ENCODE results near the gene TLL1. TPM values are rescaled to one million over a fixed set of nuclear protein-coding genes. Genes with fewer than 3 reads are reported as not detected.

Gene TLL1
- total RNA-seq, 4 donors from 2014 or later: 0.62 to 2.3 (median 1.1) TPM

DNA sequence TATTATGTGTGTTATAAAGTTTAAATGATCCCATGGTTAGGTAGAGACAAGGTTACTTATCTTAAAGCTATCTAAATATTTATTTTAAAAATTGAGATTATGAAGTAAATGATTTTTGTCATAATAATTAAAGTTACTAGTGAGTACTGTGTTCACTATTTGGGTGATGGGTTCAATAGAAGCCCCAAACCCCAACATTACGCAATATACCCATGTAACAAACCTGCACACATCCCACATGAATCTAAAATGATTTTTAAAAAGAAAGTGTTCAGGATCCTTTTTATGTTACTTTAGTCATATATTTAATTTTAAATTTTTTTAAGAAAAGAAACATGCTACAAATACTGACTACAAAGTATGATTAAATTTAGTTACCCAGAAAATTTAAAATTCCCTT is 193.9 kb downstream of the TLL1 start:
- H3K27me3 ChIP-seq: no peaks in the 10 kb centered on the region
- no peaks in the 10 kb centered on the region for H3K4me1 ChIP-seq
- in situ Hi-C loops (cut with MboI; ENCODE audit: low sequenced_read_pairs in 4 of 4): no loop called here
- H3K4me3 ChIP-seq: no peak overlapping the region
- ATAC-seq (no peak), DNase-seq (no peak)
- no peaks in the 10 kb centered on the region for H3K9me3 ChIP-seq
- intact Hi-C loops (cut with DNase I; ENCODE audit: low total_unique reads): no loop called here
- TF ChIP-seq, protein P1, sequence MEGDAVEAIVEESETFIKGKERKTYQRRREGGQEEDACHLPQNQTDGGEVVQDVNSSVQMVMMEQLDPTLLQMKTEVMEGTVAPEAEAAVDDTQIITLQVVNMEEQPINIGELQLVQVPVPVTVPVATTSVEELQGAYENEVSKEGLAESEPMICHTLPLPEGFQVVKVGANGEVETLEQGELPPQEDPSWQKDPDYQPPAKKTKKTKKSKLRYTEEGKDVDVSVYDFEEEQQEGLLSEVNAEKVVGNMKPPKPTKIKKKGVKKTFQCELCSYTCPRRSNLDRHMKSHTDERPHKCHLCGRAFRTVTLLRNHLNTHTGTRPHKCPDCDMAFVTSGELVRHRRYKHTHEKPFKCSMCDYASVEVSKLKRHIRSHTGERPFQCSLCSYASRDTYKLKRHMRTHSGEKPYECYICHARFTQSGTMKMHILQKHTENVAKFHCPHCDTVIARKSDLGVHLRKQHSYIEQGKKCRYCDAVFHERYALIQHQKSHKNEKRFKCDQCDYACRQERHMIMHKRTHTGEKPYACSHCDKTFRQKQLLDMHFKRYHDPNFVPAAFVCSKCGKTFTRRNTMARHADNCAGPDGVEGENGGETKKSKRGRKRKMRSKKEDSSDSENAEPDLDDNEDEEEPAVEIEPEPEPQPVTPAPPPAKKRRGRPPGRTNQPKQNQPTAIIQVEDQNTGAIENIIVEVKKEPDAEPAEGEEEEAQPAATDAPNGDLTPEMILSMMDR (IDR thresholded peaks at IDR 0.05 in 4 of 5, conservative IDR thresholded peaks at IDR 0.05 in 1 of 5): no peak
- TF ChIP-seq POLR2A (IDR thresholded peaks at IDR 0.05): no peak
- H3K27ac ChIP-seq: no peak overlapping the region
- no peaks in the 10 kb centered on the region for H3K36me3 ChIP-seq

DNA sequence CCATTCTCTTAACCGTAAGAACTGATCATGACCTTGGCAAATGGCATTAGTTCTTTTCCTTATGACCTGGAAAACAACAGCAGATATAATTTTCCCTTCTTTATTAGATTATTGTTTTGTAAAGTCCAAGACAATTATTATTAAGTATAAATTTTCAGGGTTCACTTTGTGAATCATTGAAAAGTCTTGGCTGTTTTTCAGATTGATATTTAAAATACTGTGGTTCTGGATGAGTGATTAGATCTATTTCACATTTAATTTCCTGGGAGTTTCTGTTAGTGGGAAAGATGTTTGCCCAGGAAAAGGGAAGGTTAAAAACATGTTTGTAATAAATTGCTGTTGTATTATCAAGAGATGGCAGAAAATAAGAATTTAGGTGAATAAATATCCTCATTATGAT is 194.9 kb downstream of the TLL1 start:
- no peaks in the 10 kb centered on the region for H3K36me3 ChIP-seq
- no peak overlapping the region for H3K27ac ChIP-seq
- in situ Hi-C loops (cut with MboI; ENCODE audit: low sequenced_read_pairs in 4 of 4) (no loop called here), intact Hi-C loops (cut with DNase I; ENCODE audit: low total_unique reads) (no loop called here)
- no peaks in the 10 kb centered on the region for H3K9me3 ChIP-seq
- no peak overlapping the region for H3K4me3 ChIP-seq
- DNase-seq: no peak
- no peak for TF ChIP-seq POLR2A (IDR thresholded peaks at IDR 0.05)
- TF ChIP-seq, protein P1 (IDR thresholded peaks at IDR 0.05 in 4 of 5, conservative IDR thresholded peaks at IDR 0.05 in 1 of 5): no peak
- ATAC-seq: no peak
- no peaks in the 10 kb centered on the region for H3K4me1 ChIP-seq
- H3K27me3 ChIP-seq: no peaks in the 10 kb centered on the region

DNA sequence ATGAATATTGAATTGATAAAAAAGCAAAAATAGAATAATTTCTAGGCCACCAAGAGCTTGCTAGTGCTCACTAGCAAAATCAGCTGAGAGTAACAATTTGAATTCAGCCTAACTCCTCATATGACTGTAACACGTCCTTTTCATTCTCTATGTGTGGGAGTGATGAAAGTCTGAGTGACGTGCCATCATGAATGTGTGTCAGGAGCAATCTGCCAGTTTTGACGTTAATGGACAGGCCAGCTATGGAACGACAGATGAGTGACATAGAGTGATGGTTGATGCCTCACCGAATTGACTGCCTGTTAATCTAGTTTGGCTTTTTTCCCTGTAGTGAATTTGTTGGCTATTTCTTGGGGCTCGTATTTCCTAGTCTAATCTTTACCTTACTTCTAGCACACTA is 200.7 kb downstream of the TLL1 start:
- H3K4me3 ChIP-seq: no peak overlapping the region
- no peak for ATAC-seq
- intact Hi-C loops (cut with DNase I; ENCODE audit: low total_unique reads) (no loop called here), in situ Hi-C loops (cut with MboI; ENCODE audit: low sequenced_read_pairs in 4 of 4) (no loop called here)
- no peak for DNase-seq
- H3K9me3 ChIP-seq: no peaks in the 10 kb centered on the region
- no peaks in the 10 kb centered on the region for H3K36me3 ChIP-seq
- H3K4me1 ChIP-seq: no peaks in the 10 kb centered on the region
- no peak overlapping the region for H3K27ac ChIP-seq
- H3K27me3 ChIP-seq: no peaks in the 10 kb centered on the region
- TF ChIP-seq, protein P1 (IDR thresholded peaks at IDR 0.05 in 4 of 5, conservative IDR thresholded peaks at IDR 0.05 in 1 of 5): no peak
- no peak for TF ChIP-seq POLR2A (IDR thresholded peaks at IDR 0.05)

DNA sequence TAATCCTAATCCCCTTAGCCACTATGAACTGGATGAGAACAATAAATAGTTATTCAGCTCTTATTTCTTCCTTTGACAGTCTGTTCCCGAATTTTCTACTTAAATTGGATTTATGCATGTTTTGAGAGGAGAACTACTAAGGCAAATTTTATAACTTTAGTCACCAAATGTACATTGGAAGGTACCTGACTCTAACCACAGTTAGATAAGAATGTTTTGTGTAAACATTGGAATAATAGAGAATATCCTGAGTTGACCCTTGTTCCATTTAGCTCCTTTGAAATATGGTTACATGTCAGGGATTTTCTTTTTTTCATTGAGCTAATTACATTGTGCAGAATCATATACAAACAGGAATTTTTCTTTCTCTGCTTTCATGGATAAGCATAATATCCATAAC is 202.6 kb downstream of the TLL1 start:
- DNase-seq (no peak), ATAC-seq (no peak)
- intact Hi-C loops (cut with DNase I; ENCODE audit: low total_unique reads) (no loop called here), in situ Hi-C loops (cut with MboI; ENCODE audit: low sequenced_read_pairs in 4 of 4) (loop anchor here in 1 of 4 donors (25.0 kb wide), 1 partner anchor 938 kb away; no protein-coding TSS in a partner anchor)
- Histone ChIP-seq H3K36me3 (no peaks in the 10 kb centered on the region), H3K27me3 (no peaks in the 10 kb centered on the region), H3K4me1 (no peaks in the 10 kb centered on the region), H3K27ac (no peak overlapping the region), H3K9me3 (no peaks in the 10 kb centered on the region), H3K4me3 (no peak overlapping the region)
- TF ChIP-seq, protein P1 (IDR thresholded peaks at IDR 0.05 in 4 of 5, conservative IDR thresholded peaks at IDR 0.05 in 1 of 5): no peak
- TF ChIP-seq POLR2A (IDR thresholded peaks at IDR 0.05): no peak

DNA sequence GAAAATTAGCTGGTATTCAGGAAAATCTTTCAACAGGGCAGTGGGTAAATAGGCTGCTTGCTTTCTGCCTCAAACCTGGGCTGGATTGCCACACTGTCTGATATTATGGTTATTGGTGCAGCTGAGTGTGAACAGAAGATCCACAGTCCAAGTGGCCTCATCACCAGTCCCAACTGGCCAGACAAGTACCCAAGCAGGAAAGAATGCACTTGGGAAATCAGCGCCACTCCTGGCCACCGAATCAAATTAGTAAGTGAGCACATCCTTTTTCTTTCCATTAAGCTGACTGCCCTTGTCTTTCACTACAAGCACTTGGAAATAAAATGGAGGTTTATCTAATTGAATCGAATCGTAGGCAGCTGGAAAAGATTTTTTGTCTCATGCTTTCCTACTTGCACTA is 204.7 kb downstream of the TLL1 start:
- DNase-seq (no peak), ATAC-seq (no peak)
- no peak overlapping the region for H3K4me3 ChIP-seq
- TF ChIP-seq, protein P1 (IDR thresholded peaks at IDR 0.05 in 4 of 5, conservative IDR thresholded peaks at IDR 0.05 in 1 of 5): no peak
- no peak for TF ChIP-seq POLR2A (IDR thresholded peaks at IDR 0.05)
- H3K9me3 ChIP-seq: no peaks in the 10 kb centered on the region
- no peak overlapping the region for H3K27ac ChIP-seq
- in situ Hi-C loops (cut with MboI; ENCODE audit: low sequenced_read_pairs in 4 of 4) (loop anchor here in 1 of 4 donors (25.0 kb wide), 1 partner anchor 940 kb away; no protein-coding TSS in a partner anchor), intact Hi-C loops (cut with DNase I; ENCODE audit: low total_unique reads) (no loop called here)
- no peaks in the 10 kb centered on the region for H3K36me3 ChIP-seq
- H3K27me3 ChIP-seq: no peaks in the 10 kb centered on the region
- no peaks in the 10 kb centered on the region for H3K4me1 ChIP-seq

All from gastrocnemius medialis (tissue), 4 donors.